A172 (cell line): Measurements from ENCODE around the gene AP1M1. TPM values are rescaled to one million over a fixed set of nuclear protein-coding genes. Genes with fewer than 3 reads are reported as not detected.
A peak's percentile ranks its signal among the peaks of the same experiment; 100 is the strongest.

Experiments
- DNase-seq: peaks from one replicate; pipeline ENCODE4 v3.0.0-alpha.2; 2015; ENCODE audit warnings: low spot score
- total RNA-seq: library from RNA; depleted of rRNA; stranded (reverse); fragments of >200 nt; shearing (Covaris generic); gene quantifications from 2 replicates; pipeline ENCODE4 v1.2.3, GENCODE V29; 2014

The AP1M1 gene
- total RNA-seq, 1 experiment from 2014 or later, result 133 TPM

DNA sequence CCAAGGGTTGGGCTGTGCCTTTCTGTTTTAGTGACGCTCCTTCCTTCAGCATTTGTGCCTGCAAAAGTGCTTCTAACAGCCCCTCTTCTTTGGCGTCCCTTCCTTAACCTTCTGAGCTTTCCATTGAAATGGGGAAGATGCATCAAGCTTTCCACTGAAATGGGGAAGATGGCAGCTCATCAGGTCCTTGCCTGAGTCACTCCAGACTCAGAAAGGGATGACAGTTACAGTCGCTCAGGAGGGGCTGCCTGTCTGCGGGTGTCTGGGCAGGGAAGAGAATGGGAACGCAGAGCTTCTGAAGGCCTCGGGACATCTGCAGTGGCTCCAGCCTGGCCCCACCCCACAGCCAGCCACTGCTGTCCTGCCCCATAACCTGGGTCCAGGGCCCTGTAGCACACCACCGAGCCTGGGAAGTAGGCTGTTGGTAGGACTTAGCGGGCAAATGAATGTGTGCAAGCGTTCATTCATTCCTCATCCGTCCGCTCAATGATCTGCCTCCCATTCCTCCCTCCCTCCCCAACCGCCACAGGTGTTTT, 9.8 kb downstream of the AP1M1 start:
- no peak for DNase-seq

GRCh38 chr19:16208064-16208759, 10.5 kb downstream of the AP1M1 start:
- no peak for DNase-seq

DNA sequence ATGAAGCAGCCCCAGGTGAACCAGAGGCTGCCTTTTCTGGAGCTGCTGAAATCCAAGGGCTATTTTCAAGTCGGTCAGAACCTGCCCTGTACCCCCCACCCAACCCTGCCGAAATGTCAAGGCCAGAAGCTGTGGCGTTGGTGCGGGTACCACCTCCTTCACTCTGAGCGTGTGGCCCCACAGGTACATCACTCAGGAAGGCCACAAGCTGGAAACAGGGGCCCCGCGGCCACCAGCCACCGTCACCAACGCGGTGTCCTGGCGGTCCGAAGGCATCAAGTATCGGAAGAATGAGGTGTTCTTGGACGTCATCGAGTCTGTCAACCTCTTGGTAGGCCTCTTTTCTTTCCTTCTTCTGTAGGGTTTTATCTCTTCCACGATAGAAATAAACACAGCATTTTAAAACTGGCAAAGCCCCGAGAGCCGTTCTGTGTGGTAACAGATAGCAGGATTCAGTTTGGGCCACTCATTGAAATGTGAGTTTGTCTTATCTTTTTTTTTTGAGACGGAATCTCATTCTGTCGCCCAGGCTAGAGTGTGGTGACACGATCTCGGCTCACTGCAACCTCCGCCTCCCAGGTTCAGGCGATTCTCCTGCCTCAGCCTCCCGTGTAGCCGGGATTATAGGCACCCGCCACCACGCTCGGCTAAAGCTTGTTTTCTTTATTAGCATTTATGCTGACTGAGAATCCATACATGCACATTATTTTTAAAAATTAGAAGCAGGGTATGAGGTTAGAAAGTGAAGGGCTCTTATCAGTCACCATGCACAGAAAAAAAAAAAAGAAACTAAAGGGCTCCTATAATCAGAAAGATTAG, 11.3 kb downstream of the AP1M1 start:
- no peak for DNase-seq

- DNase-seq, result no peak
Measured at GRCh38 chr19:16210168-16210567, 12.5 kb downstream of the AP1M1 start.

- DNase-seq, result no peak
Measured at GRCh38 chr19:16213076-16213475, 15.4 kb downstream of the AP1M1 start.

- no peak for DNase-seq
Measured at GRCh38 chr19:16216744-16217670, 19.3 kb downstream of the AP1M1 start.

DNA sequence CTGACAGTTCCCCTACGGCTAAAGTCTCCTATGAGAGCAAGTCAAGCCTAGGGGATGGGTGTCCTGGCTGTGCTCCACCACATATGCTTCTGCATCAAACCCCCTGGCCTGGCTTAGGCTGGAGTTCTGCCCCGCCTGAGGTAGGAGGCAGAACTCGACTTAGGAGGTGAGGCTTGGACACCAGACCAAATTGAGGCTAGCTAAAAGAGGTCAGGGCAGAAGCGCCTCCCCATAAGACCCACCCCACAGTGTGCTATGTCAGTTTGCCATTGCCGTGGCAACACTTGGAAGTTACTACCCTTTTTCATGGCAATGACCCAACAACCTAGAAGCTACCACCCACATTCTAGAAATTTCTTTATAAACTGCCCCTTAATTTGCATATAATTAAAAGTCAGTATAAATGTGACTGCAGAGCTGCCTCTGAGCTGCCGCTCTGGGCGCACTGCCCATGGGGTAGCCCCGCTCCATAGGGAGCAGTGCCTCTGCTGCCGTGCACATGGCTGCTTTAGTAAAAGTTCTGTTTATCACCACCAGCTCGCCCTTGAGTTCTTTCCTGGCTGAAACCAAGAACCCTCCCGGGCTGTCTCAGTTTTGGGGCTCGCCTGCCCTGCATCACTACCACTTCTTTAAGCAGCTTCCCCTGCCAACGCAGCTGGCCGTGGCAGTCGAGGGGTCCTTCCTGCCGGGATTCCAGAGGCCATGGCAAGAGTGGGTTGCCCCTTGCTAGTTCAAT, 20.2 kb downstream of the AP1M1 start:
- no peak for DNase-seq

DNA sequence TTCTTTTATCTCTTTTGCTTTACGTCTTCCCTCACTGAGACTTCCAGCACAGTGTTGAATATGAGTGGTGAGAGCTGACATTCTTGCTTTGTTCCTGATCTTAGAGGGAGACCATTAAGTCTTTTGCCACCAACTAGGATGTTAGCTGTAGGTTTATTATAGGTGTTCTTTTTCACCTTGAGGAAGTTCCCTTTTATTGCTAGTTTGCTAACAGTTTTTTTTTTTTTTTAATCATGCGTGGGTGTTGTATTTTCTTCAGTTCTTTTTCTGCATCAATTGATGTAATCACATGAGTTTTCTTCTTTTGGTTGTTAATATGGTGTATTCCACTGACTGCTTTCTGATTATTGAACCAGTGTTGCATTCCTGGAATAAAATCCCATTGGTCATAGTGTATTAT, 21.1 kb downstream of the AP1M1 start:
- no peak for DNase-seq

DNA sequence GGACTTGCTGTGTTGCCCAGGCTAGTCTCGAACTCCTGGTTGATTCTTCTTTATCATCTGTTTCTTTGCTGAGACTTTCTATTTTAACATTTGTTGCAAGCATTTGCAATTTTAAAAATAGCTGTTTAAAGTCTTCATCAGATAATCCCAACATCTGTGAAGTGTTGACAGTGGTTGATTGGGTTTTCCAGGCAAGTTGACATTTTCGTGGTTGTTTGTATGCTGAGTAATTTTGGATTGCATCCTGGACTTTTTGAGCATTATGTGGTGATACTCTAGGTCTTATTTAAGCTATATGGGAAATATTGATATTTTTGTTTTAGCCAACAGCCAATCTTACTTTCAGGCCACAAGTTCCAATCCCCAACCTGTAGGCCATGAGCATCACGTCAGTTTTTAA, 25.1 kb downstream of the AP1M1 start:
- peak; percentile 14 for DNase-seq

DNA sequence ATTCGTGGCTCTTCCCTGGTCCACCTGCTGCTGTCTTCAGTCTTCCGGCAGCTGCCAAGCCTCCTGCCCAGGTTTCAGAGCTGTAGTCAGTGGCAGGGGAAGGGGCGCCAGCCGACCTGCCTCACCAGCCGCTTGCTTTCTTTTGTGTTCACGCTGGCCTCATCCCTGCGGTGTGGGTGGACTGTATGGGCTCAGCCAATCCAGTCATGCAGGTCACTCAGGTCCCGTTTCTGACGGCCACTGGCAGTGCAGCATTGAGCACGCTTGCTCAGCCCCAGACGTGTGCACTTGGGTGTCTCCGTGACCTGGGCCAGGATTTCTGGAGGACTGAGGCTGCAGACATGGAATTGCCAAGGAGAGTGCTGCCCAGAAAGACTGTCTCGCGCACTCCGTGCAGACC, 26.0 kb downstream of the AP1M1 start:
- no peak for DNase-seq

DNA sequence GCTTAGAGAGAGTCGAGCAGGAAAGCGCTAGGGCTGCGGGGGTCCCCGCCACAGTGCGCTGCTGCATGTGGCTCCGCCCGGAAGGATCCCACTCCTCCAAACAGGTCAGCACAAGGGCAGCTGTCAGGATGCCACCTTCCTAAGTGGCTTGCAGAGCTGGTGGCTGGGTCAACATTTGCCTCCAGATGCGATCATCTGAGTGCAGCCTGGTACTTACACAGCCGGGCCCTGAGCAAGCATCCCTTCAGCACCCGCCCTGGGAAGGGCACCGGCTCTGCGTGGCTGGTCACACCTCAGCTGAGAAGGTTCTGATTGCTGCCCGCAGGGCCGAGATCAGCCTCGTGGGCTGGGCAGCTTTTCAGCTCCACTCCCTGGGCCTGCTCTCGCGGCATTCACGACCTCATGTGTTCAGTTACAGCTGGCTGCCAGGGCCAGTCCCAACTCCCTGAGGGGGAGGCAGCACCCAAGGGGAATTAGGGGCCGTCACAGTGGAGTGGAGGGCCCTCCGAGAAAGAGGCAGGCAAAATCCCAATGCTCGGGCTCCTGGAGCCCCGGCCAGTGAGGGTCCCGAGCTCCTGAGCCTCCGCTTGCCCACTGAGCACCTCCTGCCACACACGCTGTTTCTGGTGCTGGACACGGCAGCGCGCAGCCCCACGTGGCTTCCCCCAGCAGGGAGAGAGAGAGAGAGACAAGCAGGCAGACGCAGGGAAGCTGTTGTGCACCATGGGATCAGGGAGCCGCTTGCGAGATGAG, 26.8 kb downstream of the AP1M1 start:
- DNase-seq, result no peak

DNA sequence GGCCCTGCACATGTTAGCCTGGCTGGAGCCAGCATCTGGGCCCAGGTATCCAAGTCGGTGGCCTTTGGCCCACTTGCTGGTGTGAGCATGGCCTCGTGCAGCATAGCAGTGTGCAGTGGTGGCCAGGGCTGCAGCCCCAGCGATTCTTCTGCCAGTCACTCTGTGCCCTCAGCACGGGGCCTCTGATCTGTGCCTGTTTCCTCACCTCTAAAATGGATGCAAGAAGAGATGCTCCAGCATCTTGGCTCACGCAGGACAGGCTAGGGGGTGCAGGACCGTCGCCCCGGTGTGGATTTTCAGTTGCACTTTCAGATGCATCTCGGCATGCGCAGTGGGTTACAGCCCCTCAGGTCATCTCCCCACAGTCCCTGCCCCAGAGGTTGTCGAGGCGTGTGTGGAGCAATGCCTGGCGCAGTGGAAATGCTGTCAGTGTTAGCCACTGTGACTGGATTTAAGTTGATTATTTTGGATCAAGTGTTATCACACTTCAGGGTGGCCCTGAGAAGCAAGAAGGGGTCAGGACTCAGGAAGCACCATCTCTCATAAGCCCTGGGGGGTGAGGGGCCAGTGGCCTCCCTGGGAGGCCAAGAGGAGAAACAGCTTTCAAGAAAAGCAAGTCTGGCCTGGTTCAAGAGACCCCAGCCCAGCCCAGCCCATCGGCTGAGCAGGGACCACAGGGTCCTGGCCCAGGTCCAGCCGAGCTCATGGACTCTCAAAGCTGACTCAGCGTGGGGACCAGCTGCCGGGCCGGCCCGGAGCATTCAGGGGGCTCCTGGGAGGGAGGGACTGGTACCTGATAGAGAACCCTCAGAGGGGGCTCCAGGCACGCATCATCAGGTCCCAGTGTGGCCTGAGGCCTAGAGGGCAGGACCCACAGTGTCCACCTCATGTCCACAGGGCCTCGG, 27.8 kb downstream of the AP1M1 start:
- DNase-seq, result no peak

DNA sequence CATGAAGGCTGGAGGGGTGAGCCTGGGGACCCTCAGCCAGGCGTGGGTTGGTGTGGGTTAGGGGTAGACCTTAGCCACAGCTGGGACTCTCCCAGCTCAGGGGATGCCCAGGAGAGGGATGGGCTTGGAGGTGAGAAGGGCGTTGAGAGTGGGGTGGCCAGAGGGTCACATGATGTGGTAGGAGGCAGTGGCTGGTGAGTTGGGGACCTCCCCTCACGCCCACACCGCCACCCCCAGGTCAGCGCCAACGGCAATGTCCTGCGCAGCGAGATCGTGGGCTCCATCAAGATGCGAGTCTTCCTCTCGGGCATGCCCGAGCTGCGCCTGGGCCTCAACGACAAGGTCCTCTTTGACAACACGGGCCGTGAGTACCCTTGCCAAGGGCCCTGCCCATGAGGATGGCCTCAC, 28.5 kb downstream of the AP1M1 start:
- no peak for DNase-seq

DNA sequence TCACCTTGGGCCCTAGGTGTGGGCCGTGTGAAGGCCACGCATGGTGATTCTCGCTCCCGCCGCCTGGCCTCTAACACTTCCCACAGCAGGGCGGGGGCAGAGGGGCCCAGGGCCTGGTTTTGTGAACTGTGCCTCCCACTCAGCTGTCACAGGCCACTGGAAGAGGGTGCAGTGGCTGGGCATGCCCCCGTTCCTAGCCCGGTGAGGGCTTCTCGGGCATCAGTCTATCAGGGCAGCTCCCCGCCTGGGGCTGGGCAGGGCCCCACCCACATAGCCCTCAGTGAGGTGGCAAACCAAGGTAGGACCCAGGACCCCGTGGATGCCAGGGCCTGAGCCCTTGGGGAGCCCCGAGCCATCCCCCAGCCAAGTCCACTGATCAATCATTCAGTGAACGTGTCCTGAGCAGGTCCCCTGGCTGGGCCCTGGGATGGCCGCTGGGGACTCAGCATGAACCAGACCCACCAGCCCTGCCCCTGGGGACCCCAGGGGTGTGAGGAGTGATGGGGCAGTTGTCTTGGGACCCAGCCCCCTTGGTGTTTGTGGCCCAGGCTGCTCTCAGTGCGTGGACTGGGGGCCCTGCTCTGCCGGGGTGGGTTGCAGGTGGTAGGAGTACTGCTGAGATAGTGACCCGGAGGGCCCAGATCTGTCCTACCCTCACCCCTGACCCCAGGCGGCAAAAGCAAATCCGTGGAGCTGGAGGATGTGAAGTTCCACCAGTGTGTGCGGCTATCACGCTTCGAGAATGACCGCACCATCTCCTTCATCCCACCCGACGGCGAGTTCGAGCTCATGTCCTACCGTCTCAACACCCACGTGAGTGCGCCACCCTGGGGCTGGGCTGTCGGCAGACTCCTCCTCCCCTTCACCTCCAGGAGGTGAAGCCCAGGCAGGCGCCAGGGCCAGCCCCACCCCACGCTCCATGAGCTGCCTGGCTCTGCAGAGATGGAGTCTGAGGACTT, 29.4 kb downstream of the AP1M1 start:
- no peak for DNase-seq

GRCh38 chr19:16227837-16228636, 30.3 kb downstream of the AP1M1 start:
- DNase-seq, result no peak

- no peak for DNase-seq
Measured at GRCh38 chr19:16228637-16229321, 31.1 kb downstream of the AP1M1 start.

- no peak for DNase-seq
Measured at GRCh38 chr19:16229322-16229641, 31.6 kb downstream of the AP1M1 start.
